Left ventricle myocardium inferior (tissue), 1 donor: Measurements from ENCODE around the gene ELL2. TPM values are rescaled to one million over a fixed set of nuclear protein-coding genes. Genes with fewer than 3 reads are reported as not detected.

Experiments used
- DNase-seq: peaks from one replicate; pipeline ENCODE4 v3.0.0-alpha.2; 2020
- H3K27ac ChIP-seq: fragments of 200-600 bp; replicated peaks from 2 replicates; pipeline ENCODE4 v1.8.0; 2021
- H3K27me3 ChIP-seq: fragments of 200-600 bp; 2 replicates; pipeline ENCODE4 v1.8.0; 2021; ENCODE audit warnings: low read depth
- H3K36me3 ChIP-seq: fragments of 200-600 bp; 2 replicates; pipeline ENCODE4 v1.8.0; 2021
- H3K4me1 ChIP-seq: fragments of 200-600 bp; 2 replicates; pipeline ENCODE4 v1.8.0; 2021
- H3K4me3 ChIP-seq: fragments of 200-600 bp; 2 replicates; pipeline ENCODE4 v1.8.0; 2021; ENCODE audit warnings: mild to moderate bottlenecking, moderate library complexity
- H3K9me3 ChIP-seq: fragments of 200-600 bp; replicated peaks from 2 replicates; pipeline ENCODE4 v1.8.0; 2021
- intact Hi-C: fragments of 100-400 bp; cut with micrococcal nuclease; formaldehyde crosslinking; loops from one replicate; pipeline ENCODE4 v1.11.0; 2022
- total RNA-seq: library from RNA; stranded (reverse); fragmentation: NEBNext Ultra II Directional; extraction: Animal tissue kit (Norgen Biotek cat#: 25700); gene quantifications from one replicate; pipeline ENCODE4 v1.2.1, GENCODE V29; 2021
- TF ChIP-seq, protein P1 (sequence below): fragments of 200-600 bp; IDR thresholded peaks from 2 replicates; pipeline ENCODE4 v1.8.0; 2021; ENCODE audit warnings: antibody characterized with exemption, mild to moderate bottlenecking, borderline replicate concordance
- donor health status: DM: no; HTN: yes; CAD: no; lungs with severe emphysema.

The ELL2 gene
- total RNA-seq, 1 donor from 2014 or later, result 21.0 TPM

GRCh38 chr5:95924720-95925377 lies 36.8 kb downstream of the ELL2 start:
- Histone ChIP-seq H3K9me3 (no peaks in the 10 kb centered on the region), H3K4me1 (peaks cover 36% of the 10 kb centered on the region), H3K36me3 (no peaks in the 10 kb centered on the region), H3K4me3 (no peak overlapping the region), H3K27me3 (no peaks in the 10 kb centered on the region), H3K27ac (peak overlapping the region; percentile 20)
- TF ChIP-seq, protein P1, sequence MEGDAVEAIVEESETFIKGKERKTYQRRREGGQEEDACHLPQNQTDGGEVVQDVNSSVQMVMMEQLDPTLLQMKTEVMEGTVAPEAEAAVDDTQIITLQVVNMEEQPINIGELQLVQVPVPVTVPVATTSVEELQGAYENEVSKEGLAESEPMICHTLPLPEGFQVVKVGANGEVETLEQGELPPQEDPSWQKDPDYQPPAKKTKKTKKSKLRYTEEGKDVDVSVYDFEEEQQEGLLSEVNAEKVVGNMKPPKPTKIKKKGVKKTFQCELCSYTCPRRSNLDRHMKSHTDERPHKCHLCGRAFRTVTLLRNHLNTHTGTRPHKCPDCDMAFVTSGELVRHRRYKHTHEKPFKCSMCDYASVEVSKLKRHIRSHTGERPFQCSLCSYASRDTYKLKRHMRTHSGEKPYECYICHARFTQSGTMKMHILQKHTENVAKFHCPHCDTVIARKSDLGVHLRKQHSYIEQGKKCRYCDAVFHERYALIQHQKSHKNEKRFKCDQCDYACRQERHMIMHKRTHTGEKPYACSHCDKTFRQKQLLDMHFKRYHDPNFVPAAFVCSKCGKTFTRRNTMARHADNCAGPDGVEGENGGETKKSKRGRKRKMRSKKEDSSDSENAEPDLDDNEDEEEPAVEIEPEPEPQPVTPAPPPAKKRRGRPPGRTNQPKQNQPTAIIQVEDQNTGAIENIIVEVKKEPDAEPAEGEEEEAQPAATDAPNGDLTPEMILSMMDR, result no peak
- no peak for DNase-seq
- intact Hi-C loops, result no loop called here

DNA sequence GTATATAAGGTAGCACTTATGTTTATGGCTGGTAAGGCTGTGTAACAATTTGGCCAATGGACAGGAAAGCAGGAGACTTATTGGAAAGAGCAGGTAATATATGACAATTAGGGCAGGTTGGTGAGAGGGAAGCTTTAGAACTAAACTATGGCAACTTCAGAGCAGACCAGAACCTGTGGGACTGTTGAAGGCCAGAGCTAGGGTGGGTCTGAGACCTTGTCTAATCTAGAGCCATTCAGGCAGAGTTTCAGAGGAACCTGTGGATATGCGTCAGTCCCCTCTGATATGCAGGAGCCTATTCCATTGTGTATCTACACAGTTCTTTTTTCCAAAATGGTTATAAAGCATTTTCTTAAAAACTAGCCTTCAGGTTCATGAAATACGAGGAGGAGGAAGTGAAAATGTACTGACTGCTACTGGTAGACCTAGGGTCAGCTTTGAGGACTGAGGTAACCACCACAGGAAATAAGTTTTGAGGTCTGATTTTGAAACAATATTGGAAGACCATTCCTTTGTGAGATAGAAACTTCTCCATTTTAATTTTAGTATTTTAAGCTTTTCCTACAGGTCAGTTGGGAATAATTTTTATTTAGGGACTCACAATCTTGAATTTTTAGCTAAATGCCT lies 37.6 kb downstream of the ELL2 start:
- Histone ChIP-seq H3K27ac (no peak overlapping the region), H3K9me3 (no peaks in the 10 kb centered on the region), H3K36me3 (no peaks in the 10 kb centered on the region)

DNA sequence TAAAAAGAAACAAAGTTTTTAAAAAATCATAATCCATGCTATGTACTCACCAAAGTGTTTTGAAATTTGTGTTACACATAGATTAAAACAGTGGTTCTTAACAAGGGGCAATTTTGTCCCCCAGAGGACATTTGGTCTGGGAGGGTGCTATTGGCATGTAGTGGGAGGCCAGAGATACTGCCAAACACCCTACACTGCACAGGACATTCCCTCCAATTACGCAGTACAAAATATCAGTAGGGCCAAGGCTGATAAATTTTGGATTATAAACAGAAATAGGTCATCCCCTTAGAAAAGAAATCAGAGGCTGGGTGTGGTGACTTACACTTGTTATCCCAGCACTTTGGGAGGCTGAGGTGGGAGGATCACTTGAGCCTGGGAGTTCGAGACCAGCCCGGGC lies 38.9 kb downstream of the ELL2 start:
- intact Hi-C loops, result no loop called here
- peaks cover 43% of the 10 kb centered on the region for H3K4me1 ChIP-seq
- H3K4me3 ChIP-seq, result no peak overlapping the region
- H3K27me3 ChIP-seq, result no peaks in the 10 kb centered on the region
- no peak overlapping the region for H3K27ac ChIP-seq
- H3K36me3 ChIP-seq, result no peaks in the 10 kb centered on the region
- no peaks in the 10 kb centered on the region for H3K9me3 ChIP-seq
- DNase-seq, result no peak
- TF ChIP-seq, protein P1, result no peak

More for the DNA sequence above, 37.6 kb downstream of the ELL2 start:
- Histone ChIP-seq H3K4me3 (no peak overlapping the region), H3K4me1 (peaks cover 37% of the 10 kb centered on the region), H3K27me3 (no peaks in the 10 kb centered on the region)
- intact Hi-C loops, result no loop called here
- DNase-seq, result no peak
- TF ChIP-seq, protein P1, result no peak

GRCh38 chr5:95921501-95921900 lies 40.1 kb downstream of the ELL2 start:
- TF ChIP-seq, protein P1, result no peak
- intact Hi-C loops, result no loop called here

DNA sequence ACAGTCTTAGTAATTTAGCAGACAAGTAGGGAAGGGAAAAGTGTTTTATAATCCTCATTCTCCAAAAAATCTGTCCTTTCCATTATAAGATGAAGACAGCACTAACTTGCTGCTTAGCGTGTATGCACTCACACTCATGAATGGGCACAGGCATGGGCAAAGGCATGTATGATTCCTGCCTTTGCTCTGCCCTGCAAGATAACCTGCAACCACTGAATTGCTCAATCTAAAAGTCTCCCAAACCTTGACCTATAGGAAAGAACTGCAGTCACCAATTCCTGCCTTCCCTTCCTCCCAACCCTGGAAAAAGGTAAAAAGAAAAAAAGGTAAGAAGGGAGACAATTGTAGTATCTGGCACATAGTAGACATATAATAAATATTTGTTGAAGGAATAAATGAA lies 40.8 kb downstream of the ELL2 start:
- no peaks in the 10 kb centered on the region for H3K27me3 ChIP-seq
- H3K27ac ChIP-seq, result no peak overlapping the region
- no peaks in the 10 kb centered on the region for H3K36me3 ChIP-seq
- no peak for DNase-seq
- H3K4me1 ChIP-seq, result peaks cover 63% of the 10 kb centered on the region
- no peak overlapping the region for H3K4me3 ChIP-seq
- no peaks in the 10 kb centered on the region for H3K9me3 ChIP-seq
- TF ChIP-seq, protein P1, result no peak
- intact Hi-C loops, result no loop called here

More at GRCh38 chr5:95921501-95921900, 40.1 kb downstream of the ELL2 start:
- Histone ChIP-seq H3K9me3 (no peaks in the 10 kb centered on the region), H3K27ac (no peak overlapping the region), H3K4me1 (peaks cover 56% of the 10 kb centered on the region), H3K27me3 (no peaks in the 10 kb centered on the region), H3K36me3 (no peaks in the 10 kb centered on the region), H3K4me3 (no peak overlapping the region)
- DNase-seq, result no peak
